WERI-Rb-1 (cell line): Measurements from ENCODE around the gene GLB1L3.
A peak's percentile ranks its signal among the peaks of the same experiment; 100 is the strongest.

Experiments used
- DNase-seq: peaks from one replicate; pipeline ENCODE4 v3.0.0-alpha.2; 2020
- H3K27ac ChIP-seq: fragments of 250-450 bp; sonication (Bioruptor Pico); 2 replicates; pipeline ENCODE4 v1.5.1; 2020; ENCODE audit warnings: mild to moderate bottlenecking, moderate library complexity
- H3K27me3 ChIP-seq: fragments of 250-450 bp; sonication (Bioruptor Pico); 2 replicates; pipeline ENCODE4 v1.5.1; 2021; ENCODE audit warnings: mild to moderate bottlenecking, low read depth, moderate library complexity; ENCODE audit not compliant: insufficient read depth, severe bottlenecking
- H3K36me3 ChIP-seq: fragments of 250-450 bp; sonication (Bioruptor Pico); 2 replicates; pipeline ENCODE4 v1.5.1; 2020; ENCODE audit warnings: mild to moderate bottlenecking, moderate library complexity
- H3K4me3 ChIP-seq: 2 replicates; pipeline ENCODE4 v1.5.1; 2011; ENCODE audit warnings: low read depth, mild to moderate bottlenecking, control low read depth, low read length
- H3K9me3 ChIP-seq: fragments of 250-450 bp; sonication (Bioruptor Pico); 2 replicates; pipeline ENCODE4 v1.5.1; 2021; ENCODE audit warnings: mild to moderate bottlenecking, moderate library complexity; ENCODE audit not compliant: severe bottlenecking
- TF ChIP-seq, protein P1 (sequence below): IDR thresholded peaks from 2 replicates; pipeline ENCODE4 v1.5.1; 2011; ENCODE audit warnings: low read depth, mild to moderate bottlenecking, control low read depth, inconsistent platforms, low read length

GLB1L3 gene

DNA sequence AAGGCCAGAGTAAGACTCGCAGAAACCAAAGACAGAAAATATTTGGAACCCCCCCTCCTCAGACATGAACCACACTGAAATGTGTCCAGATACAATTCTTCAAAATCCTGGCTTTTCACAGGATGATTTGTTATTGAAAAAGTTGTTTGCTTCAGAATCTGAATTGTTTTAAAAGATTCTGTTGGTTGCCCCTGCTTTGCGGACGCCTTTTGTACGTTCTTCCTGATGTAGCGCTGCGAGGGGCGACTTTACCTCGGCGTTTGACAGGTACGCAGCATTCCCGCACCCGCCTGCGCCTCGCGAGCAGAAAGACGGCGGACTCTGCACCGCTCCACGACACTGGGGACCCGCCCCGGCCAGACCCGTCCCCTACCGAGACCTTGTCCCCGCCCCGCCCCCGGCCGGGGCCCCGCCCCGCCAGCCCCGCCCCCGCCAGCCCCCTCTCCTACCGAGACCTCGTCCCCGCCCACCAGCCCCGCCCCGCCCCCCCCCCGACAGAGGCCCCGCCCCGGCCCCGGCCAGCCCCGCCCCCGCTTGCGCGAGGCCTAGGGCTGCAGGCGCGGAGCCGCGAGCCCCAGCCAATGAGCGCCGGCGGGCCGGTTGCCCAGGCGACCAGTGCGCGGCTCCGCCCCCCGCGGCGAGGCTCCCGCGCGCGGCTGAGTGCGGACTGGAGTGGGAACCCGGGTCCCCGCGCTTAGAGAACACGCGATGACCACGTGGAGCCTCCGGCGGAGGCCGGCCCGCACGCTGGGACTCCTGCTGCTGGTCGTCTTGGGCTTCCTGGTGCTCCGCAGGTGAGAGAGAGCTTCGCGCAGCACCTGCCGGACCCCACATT, 55.4 kb downstream of the GLB1L3 start, which contains the start of gene GLB1L2:
Gene GLB1L2 (plus strand): TSS at position 635 of the 835 bp plus-strand sequence. CDS start 74 bp downstream, at position 709.
- peak within 1 kb of the TSS; percentile 86 for H3K4me3 ChIP-seq
- H3K36me3 ChIP-seq, result peaks cover 4% of the 10 kb centered on the region
- no peaks in the 10 kb centered on the region for H3K27me3 ChIP-seq
- peak; percentile 89 for DNase-seq
- peak within 1 kb of the TSS; percentile 68 for H3K27ac ChIP-seq
- H3K9me3 ChIP-seq, result no peaks in the 10 kb centered on the region
- TF ChIP-seq, protein P1, sequence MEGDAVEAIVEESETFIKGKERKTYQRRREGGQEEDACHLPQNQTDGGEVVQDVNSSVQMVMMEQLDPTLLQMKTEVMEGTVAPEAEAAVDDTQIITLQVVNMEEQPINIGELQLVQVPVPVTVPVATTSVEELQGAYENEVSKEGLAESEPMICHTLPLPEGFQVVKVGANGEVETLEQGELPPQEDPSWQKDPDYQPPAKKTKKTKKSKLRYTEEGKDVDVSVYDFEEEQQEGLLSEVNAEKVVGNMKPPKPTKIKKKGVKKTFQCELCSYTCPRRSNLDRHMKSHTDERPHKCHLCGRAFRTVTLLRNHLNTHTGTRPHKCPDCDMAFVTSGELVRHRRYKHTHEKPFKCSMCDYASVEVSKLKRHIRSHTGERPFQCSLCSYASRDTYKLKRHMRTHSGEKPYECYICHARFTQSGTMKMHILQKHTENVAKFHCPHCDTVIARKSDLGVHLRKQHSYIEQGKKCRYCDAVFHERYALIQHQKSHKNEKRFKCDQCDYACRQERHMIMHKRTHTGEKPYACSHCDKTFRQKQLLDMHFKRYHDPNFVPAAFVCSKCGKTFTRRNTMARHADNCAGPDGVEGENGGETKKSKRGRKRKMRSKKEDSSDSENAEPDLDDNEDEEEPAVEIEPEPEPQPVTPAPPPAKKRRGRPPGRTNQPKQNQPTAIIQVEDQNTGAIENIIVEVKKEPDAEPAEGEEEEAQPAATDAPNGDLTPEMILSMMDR, result no peak

DNA sequence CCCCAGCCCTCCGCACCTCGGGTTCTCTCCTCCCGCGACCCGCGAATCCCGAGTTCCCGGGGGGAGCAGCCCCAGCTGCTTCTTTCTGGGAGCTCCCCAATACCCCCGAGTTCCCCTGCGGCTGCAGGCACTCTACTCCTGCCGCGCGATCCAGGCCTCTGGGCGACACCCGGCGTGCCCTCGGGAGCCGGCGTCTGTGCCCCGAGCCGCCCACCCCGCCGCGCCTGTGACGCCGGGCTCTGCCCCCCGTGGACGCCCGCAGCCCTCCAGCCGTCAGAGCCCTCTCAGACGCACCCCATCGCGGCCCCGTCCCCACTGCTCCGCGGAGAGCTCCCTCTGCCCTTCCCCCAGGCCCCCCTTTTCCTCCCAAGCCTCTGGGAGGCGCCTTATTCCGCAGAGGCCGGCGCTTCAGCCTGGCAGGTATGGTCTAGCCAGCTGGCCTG, 56.0 kb downstream of the GLB1L3 start:
- H3K27me3 ChIP-seq, result no peaks in the 10 kb centered on the region
- H3K4me3 ChIP-seq, result peak overlapping the region; percentile 86
- TF ChIP-seq, protein P1, result peak; percentile 29; the same call in 1 of the 2 replicates
- H3K9me3 ChIP-seq, result no peaks in the 10 kb centered on the region
- H3K27ac ChIP-seq, result peak overlapping the region; percentile 68
- peak; percentile 64 for DNase-seq
- peaks cover 7% of the 10 kb centered on the region for H3K36me3 ChIP-seq

DNA sequence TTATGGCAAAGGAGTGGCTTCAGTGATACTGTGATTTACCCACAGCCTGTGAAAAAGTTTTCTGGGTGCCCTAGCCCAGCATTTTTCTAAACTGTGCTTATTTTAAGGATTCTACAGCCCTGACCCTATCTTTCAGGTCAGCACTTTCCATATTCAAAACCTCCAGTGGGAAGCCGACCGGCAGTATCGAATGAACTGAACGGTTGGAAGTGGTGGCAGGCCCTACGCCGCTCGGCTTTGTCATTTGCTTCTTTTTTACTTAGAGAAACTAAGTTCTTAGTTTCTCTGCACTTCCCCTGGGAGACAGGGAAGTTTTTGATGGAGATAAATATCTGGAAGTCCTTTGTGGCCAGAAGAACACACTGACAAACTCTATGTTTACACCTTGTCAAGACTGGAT, 56.6 kb downstream of the GLB1L3 start:
- TF ChIP-seq, protein P1, result no peak
- Histone ChIP-seq H3K9me3 (no peaks in the 10 kb centered on the region), H3K27me3 (no peaks in the 10 kb centered on the region), H3K36me3 (peaks cover 13% of the 10 kb centered on the region), H3K27ac (no peak overlapping the region), H3K4me3 (peak overlapping the region; percentile 86)
- DNase-seq, result no peak

DNA sequence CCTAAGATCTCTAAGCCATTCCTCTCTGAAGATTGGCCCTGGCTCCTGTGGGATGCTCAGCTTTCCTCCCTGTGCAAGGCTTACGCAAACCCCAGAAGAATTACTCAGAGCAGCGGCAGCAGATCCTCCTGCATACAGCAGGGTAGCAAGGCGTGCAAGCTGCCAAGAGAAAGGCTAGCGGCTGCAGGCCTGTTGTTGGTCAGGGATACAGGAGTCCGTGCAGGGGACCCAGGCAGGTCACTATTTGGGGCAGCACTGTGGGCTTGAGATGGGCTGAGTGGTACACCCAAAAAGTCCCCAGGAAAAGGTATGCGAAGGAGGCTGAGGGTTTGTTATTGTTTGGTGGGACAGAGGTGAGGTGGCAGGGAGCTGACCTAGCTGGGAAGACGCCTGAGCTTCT, 57.1 kb downstream of the GLB1L3 start:
- H3K9me3 ChIP-seq, result no peaks in the 10 kb centered on the region
- H3K27me3 ChIP-seq, result no peaks in the 10 kb centered on the region
- H3K27ac ChIP-seq, result no peak overlapping the region
- TF ChIP-seq, protein P1, result no peak
- no peak for DNase-seq
- H3K4me3 ChIP-seq, result no peak overlapping the region
- H3K36me3 ChIP-seq, result peaks cover 15% of the 10 kb centered on the region

DNA sequence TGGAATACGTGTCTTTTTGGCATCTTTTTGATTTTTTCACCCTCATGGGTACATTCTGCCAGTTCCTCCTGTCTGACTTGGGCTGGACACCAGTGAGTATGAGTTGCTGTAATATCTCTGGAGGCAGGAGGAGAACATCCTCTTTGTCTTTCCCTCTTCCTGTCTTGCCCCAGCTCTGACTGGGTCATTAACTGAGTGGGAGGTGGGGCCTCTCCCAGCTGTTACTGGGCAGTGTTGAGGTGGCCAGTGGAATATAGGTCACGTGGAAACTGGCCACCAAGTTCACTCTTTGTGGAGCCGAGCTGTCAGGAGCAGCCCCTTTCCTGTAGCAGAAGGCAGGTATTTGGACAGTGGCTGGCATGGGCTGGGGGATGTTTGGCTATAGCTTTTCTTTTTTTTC, 57.8 kb downstream of the GLB1L3 start:
- Histone ChIP-seq H3K4me3 (no peak overlapping the region), H3K9me3 (no peaks in the 10 kb centered on the region), H3K27ac (no peak overlapping the region), H3K36me3 (peaks cover 15% of the 10 kb centered on the region), H3K27me3 (no peaks in the 10 kb centered on the region)
- DNase-seq, result no peak
- TF ChIP-seq, protein P1, result no peak
